Hepatocyte (in vitro differentiated cells): ENCODE data around the gene ZNF804B. TPM values are rescaled to one million over a fixed set of nuclear protein-coding genes. Genes with fewer than 3 reads are reported as not detected.

Experiments used
- DNase-seq: peaks from one replicate; pipeline ENCODE4 v3.0.0-alpha.2; 2016; ENCODE audit warnings: low spot score
- H2AFZ ChIP-seq: fragments of 200-600 bp; sonication (generic); 2 replicates; pipeline ENCODE4 v1.6.0; 2016; ENCODE audit warnings: antibody characterized with exemption, mild to moderate bottlenecking
- H3K27ac ChIP-seq: fragments of 200-600 bp; sonication (generic); 2 replicates; pipeline ENCODE4 v1.5.1; 2016; ENCODE audit warnings: mild to moderate bottlenecking
- H3K27me3 ChIP-seq: fragments of 200-600 bp; sonication (generic); 2 replicates; pipeline ENCODE4 v1.6.1; 2016
- H3K36me3 ChIP-seq: fragments of 200-600 bp; sonication (generic); replicated peaks from 2 replicates; pipeline ENCODE4 v1.5.1; 2016; ENCODE audit warnings: low read depth; ENCODE audit not compliant: insufficient read depth
- H3K4me1 ChIP-seq: fragments of 200-600 bp; sonication (generic); 2 replicates; pipeline ENCODE4 v1.5.1; 2016; ENCODE audit warnings: mild to moderate bottlenecking, moderate library complexity; ENCODE audit not compliant: insufficient read depth
- H3K4me2 ChIP-seq: fragments of 200-600 bp; sonication (generic); 2 replicates; pipeline ENCODE4 v1.6.0; 2016
- H3K4me3 ChIP-seq: fragments of 200-600 bp; sonication (generic); 2 replicates; pipeline ENCODE4 v1.5.1; 2016; ENCODE audit warnings: mild to moderate bottlenecking
- H3K79me2 ChIP-seq: fragments of 200-600 bp; sonication (generic); 2 replicates; pipeline ENCODE4 v1.6.0; 2017; ENCODE audit warnings: mild to moderate bottlenecking
- H3K9me2 ChIP-seq: fragments of 200-600 bp; sonication (generic); replicated peaks from 2 replicates; pipeline ENCODE4 v1.6.0; 2017; ENCODE audit warnings: mild to moderate bottlenecking; ENCODE audit not compliant: insufficient read depth
- H3K9me3 ChIP-seq: fragments of 200-600 bp; sonication (generic); 2 replicates; pipeline ENCODE4 v1.5.1; 2016; ENCODE audit warnings: low read depth, mild to moderate bottlenecking
- H4K20me1 ChIP-seq: fragments of 200-600 bp; sonication (generic); 2 replicates; pipeline ENCODE4 v1.6.0; 2016; ENCODE audit warnings: mild to moderate bottlenecking; ENCODE audit not compliant: insufficient read depth, poor library complexity, severe bottlenecking
- EZH2 ChIP-seq: fragments of 200-600 bp; sonication (generic); IDR thresholded peaks from 2 replicates; pipeline ENCODE4 v1.6.1; 2016; ENCODE audit warnings: antibody characterized with exemption, mild to moderate bottlenecking, borderline replicate concordance
- EZH2phosphoT487 ChIP-seq: fragments of 200-600 bp; sonication (generic); IDR thresholded peaks from one replicate; pipeline ENCODE4 v1.6.1; 2018; ENCODE audit warnings: antibody characterized with exemption, mild to moderate bottlenecking, low read depth, moderate library complexity; ENCODE audit not compliant: unreplicated experiment, severe bottlenecking
- WGBS: methylation state at CpG from one replicate; pipeline ENCODE4 v1.1.6; 2016; ENCODE audit warnings: low lambda C conversion rate; ENCODE audit errors: missing lambda C conversion rate; 5-methylcytosine and 5-hydroxymethylcytosine counted together
- polyA plus RNA-seq: library from polyadenylated mRNA; unstranded; fragments of >200 nt; fragmentation: Nextera tagmentation; extraction: Ambion mirVana; gene quantifications from 2 replicates; pipeline ENCODE4 v1.2.1, GENCODE V29; 2016
- total RNA-seq: library from RNA; depleted of rRNA; stranded (reverse); fragments of >200 nt; gene quantifications from 2 replicates; pipeline ENCODE4 v1.2.3, GENCODE V29; 2014
- TF ChIP-seq, protein P1 (sequence below): fragments of 200-600 bp; sonication (generic); IDR thresholded peaks from 2 replicates; pipeline ENCODE4 v1.5.1; 2016; ENCODE audit warnings: antibody characterized with exemption, mild to moderate bottlenecking; ENCODE audit not compliant: poor library complexity

ZNF804B gene
- total and polyA plus RNA-seq, 2 experiments from 2014 or later, result not detected

DNA sequence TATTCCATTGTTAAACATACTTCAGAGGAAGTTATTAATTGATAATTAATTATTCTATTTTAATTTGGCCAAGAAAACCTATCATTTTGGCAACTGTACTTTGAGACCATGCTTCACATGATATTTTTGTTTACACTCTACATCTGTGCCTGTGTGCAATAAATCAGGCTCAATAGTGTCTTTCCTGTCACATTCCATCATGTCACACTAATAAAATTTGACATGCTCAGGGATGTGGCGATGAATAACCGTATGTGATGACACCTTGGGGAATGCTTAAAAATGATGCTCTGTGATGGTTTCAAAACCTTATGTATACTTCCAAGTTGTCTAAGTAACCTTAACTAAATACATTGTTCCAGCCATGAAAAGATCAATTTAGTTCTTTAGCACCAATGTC, 400.6 kb downstream of the ZNF804B start:
- no peak for TF ChIP-seq EZH2
- DNase-seq, result no peak
- no peak overlapping the region for H3K4me2 ChIP-seq
- no peak overlapping the region for H2AFZ ChIP-seq
- WGBS, result 85% methylated on average over 2 of the region's 2 CpGs
- H3K36me3 ChIP-seq, result no peaks in the 10 kb centered on the region
- H3K4me3 ChIP-seq, result no peak overlapping the region
- H4K20me1 ChIP-seq, result no peaks in the 10 kb centered on the region
- no peak overlapping the region for H3K27ac ChIP-seq
- no peaks in the 10 kb centered on the region for H3K9me2 ChIP-seq
- no peaks in the 10 kb centered on the region for H3K9me3 ChIP-seq
- no peaks in the 10 kb centered on the region for H3K27me3 ChIP-seq
- H3K4me1 ChIP-seq, result no peaks in the 10 kb centered on the region
- no peaks in the 10 kb centered on the region for H3K79me2 ChIP-seq

DNA sequence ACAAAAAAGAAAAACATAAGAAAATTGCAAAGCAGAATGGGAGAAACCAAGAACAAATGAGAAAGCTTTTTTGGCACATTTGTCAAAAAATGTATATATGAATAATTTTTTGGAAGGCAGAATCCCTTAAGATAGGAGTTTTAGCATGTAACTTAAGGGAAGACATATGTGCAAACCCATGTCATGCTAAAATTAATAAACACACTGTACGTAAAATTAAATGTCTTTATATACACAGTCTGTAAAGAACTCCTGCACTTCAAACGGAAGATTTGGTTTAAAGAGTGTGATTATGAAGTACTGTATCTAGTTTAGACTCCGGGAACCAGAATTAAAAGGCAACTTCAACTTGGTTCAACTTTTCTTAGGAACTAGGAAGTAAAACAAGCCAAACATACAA, 405.9 kb downstream of the ZNF804B start:
- 87% methylated on average over 3 of the region's 3 CpGs for WGBS
- Histone ChIP-seq H3K79me2 (no peaks in the 10 kb centered on the region), H3K4me3 (no peak overlapping the region), H3K36me3 (no peaks in the 10 kb centered on the region), H3K4me1 (no peaks in the 10 kb centered on the region), H3K4me2 (no peak overlapping the region), H3K9me2 (no peaks in the 10 kb centered on the region), H2AFZ (no peak overlapping the region), H3K27ac (no peak overlapping the region), H3K9me3 (no peaks in the 10 kb centered on the region), H3K27me3 (no peaks in the 10 kb centered on the region), H4K20me1 (no peaks in the 10 kb centered on the region)
- no peak for DNase-seq
- TF ChIP-seq EZH2, result no peak
- no peak for TF ChIP-seq EZH2phosphoT487
- TF ChIP-seq, protein P1, sequence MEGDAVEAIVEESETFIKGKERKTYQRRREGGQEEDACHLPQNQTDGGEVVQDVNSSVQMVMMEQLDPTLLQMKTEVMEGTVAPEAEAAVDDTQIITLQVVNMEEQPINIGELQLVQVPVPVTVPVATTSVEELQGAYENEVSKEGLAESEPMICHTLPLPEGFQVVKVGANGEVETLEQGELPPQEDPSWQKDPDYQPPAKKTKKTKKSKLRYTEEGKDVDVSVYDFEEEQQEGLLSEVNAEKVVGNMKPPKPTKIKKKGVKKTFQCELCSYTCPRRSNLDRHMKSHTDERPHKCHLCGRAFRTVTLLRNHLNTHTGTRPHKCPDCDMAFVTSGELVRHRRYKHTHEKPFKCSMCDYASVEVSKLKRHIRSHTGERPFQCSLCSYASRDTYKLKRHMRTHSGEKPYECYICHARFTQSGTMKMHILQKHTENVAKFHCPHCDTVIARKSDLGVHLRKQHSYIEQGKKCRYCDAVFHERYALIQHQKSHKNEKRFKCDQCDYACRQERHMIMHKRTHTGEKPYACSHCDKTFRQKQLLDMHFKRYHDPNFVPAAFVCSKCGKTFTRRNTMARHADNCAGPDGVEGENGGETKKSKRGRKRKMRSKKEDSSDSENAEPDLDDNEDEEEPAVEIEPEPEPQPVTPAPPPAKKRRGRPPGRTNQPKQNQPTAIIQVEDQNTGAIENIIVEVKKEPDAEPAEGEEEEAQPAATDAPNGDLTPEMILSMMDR, result no peak

DNA sequence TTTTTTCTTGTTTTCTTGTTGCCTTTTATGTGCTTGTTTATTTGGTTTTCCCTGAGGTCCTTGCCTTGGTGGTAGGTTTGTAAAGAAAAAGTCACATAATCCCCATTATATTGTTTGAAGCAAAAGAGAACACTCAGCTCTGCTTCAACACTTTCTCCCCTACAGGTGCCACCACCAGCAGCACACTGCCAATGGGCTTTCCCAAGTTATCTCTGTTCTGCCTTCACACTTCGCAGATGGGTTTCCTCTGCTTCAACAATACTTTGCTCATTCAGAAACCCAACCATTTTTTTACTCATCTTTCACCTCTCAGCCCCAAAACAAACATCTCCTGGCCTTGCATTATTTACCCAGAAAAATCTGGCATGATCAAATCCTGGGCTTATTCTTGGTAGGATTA, 411.1 kb downstream of the ZNF804B start:
- Histone ChIP-seq H3K9me3 (no peaks in the 10 kb centered on the region), H3K9me2 (no peaks in the 10 kb centered on the region), H3K36me3 (no peaks in the 10 kb centered on the region), H3K79me2 (no peaks in the 10 kb centered on the region), H3K4me3 (no peak overlapping the region), H3K4me1 (no peaks in the 10 kb centered on the region), H2AFZ (no peak overlapping the region), H3K4me2 (no peak overlapping the region), H4K20me1 (no peaks in the 10 kb centered on the region), H3K27ac (no peak overlapping the region), H3K27me3 (no peaks in the 10 kb centered on the region)
- TF ChIP-seq EZH2, result no peak
- TF ChIP-seq EZH2phosphoT487, result no peak
- no peak for DNase-seq
- 91% methylated on average over 1 of the region's 1 CpG for WGBS

DNA sequence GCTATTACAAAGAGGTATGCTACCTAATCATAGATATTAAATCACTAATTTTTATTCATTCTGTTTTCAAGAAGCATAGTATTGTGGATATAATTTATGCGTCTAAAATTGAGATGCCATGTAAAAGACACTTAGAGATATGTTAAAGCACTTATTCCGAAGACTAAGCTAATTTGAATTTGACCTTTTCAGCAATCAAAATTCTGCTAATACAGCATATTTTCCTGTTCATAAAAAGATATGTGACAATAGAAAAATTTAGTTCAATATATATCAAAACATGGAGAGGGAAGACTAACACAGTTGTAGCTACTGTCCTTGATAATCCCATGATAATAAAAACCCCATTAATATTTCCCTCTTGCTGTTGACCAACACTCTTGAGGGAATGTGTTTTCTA, 422.6 kb downstream of the ZNF804B start:
- no peaks in the 10 kb centered on the region for H3K36me3 ChIP-seq
- no peaks in the 10 kb centered on the region for H3K79me2 ChIP-seq
- H3K4me3 ChIP-seq, result no peak overlapping the region
- H3K27ac ChIP-seq, result no peak overlapping the region
- no peaks in the 10 kb centered on the region for H3K9me2 ChIP-seq
- 88% methylated on average over 2 of the region's 2 CpGs for WGBS
- H3K9me3 ChIP-seq, result no peaks in the 10 kb centered on the region
- H3K27me3 ChIP-seq, result no peaks in the 10 kb centered on the region
- TF ChIP-seq, protein P1, result no peak
- TF ChIP-seq EZH2 (no peak), EZH2phosphoT487 (no peak)
- no peak overlapping the region for H3K4me2 ChIP-seq
- H3K4me1 ChIP-seq, result no peaks in the 10 kb centered on the region
- H2AFZ ChIP-seq, result no peak overlapping the region
- DNase-seq, result no peak
- H4K20me1 ChIP-seq, result no peaks in the 10 kb centered on the region
